SK-N-SH (cell line): Measurements from ENCODE around the gene ZCCHC7. TPM values are rescaled to one million over a fixed set of nuclear protein-coding genes. Genes with fewer than 3 reads are reported as not detected.

Source experiments
- CTCF ChIA-PET: fragments of 300-600, 350-600 bp; formaldehyde crosslinking; extraction: SDS; loops from one replicate; lab custom pipeline; 2021; lab: Yijun Ruan, JAX
- POLR2A ChIA-PET: fragments of 350-600 bp; sonication (Branson Sonifier 250); formaldehyde crosslinking; extraction: SDS; loops from one replicate; lab custom pipeline; 2020; ENCODE audit warnings: antibody characterized with exemption, inconsistent platforms; lab: Yijun Ruan, JAX
- DNase-seq: peaks from one replicate; pipeline ENCODE4 v3.0.0; 2012
- H2AFZ ChIP-seq: fragments of 200-600 bp; sonication (generic); 2 replicates; pipeline ENCODE4 v1.8.1; 2016; ENCODE audit warnings: antibody characterized with exemption, mild to moderate bottlenecking, low read depth
- H3F3A ChIP-seq: fragments of 200-600 bp; sonication (generic); replicated peaks from 2 replicates; pipeline ENCODE3; 2016; ENCODE audit warnings: antibody characterized with exemption, mild to moderate bottlenecking; ENCODE audit not compliant: insufficient read depth
- H3K27ac ChIP-seq, 2 experiments: fragments of 200-500 bp in 1 of 2; fragments of 200-600 bp in 1 of 2; sonication (Bioruptor generic) in 1 of 2; sonication (generic), shearing (Covaris generic) in 1 of 2; 2 replicates each; pipeline versions ENCODE4 v1.5.1 to v1.6.1; 2014 to 2016; ENCODE audit warnings: low read depth in 2 of 2, inconsistent platforms in 1 of 2, low read length in 1 of 2, mild to moderate bottlenecking in 1 of 2, mixed read lengths in 1 of 2
- H3K27me3 ChIP-seq: fragments of 200-600 bp; sonication (generic), shearing (Covaris generic); 2 replicates; pipeline ENCODE4 v1.6.1; 2016; ENCODE audit warnings: mixed run types; ENCODE audit not compliant: insufficient read depth
- H3K36me3 ChIP-seq, 2 experiments: fragments of 200-500 bp in 1 of 2; fragments of 200-600 bp in 1 of 2; sonication (Bioruptor generic) in 1 of 2; sonication (generic) in 1 of 2; replicated peaks in 1 of 2; 2 replicates each; pipeline versions ENCODE3 to v1.5.1; 2014 to 2016; ENCODE audit warnings: low read length in 1 of 2, mild to moderate bottlenecking in 1 of 2; ENCODE audit not compliant: insufficient read depth in 2 of 2, control insufficient read depth in 1 of 2
- H3K4me1 ChIP-seq, 2 experiments: fragments of 200-500 bp in 1 of 2; fragments of 200-600 bp in 1 of 2; sonication (Bioruptor generic) in 1 of 2; sonication (generic), shearing (Covaris generic) in 1 of 2; 2 replicates each; pipeline versions ENCODE4 v1.5.1 to v1.6.1; 2014 to 2016; ENCODE audit warnings: low read depth in 1 of 2, low read length in 1 of 2, mixed run types in 1 of 2; ENCODE audit not compliant: insufficient read depth in 2 of 2, control insufficient read depth in 1 of 2
- H3K4me2 ChIP-seq: fragments of 200-600 bp; sonication (generic), shearing (Covaris generic); 2 replicates; pipeline ENCODE4 v1.6.1; 2017; ENCODE audit warnings: mixed run types
- H3K4me3 ChIP-seq, 2 experiments: fragments of 200-500 bp in 1 of 2; fragments of 200-600 bp in 1 of 2; sonication (Bioruptor generic) in 1 of 2; sonication (generic), shearing (Covaris generic) in 1 of 2; 2 replicates each; pipeline versions ENCODE4 v1.5.1 to v1.8.1; 2014 to 2016; ENCODE audit warnings: low read depth in 2 of 2, inconsistent platforms in 1 of 2, low read length in 1 of 2, mild to moderate bottlenecking in 1 of 2, mixed read lengths in 1 of 2, moderate library complexity in 1 of 2
- H3K79me2 ChIP-seq: fragments of 200-600 bp; sonication (generic); 2 replicates; pipeline ENCODE4 v1.8.1; 2017; ENCODE audit warnings: mild to moderate bottlenecking; ENCODE audit not compliant: insufficient read depth
- H3K9ac ChIP-seq: fragments of 200-600 bp; sonication (generic); 2 replicates; pipeline ENCODE4 v1.6.1; 2017; ENCODE audit warnings: mixed run types
- H3K9me2 ChIP-seq: fragments of 200-600 bp; sonication (generic); 2 replicates; pipeline ENCODE4 v1.6.1; 2017; ENCODE audit warnings: mixed run types
- H3K9me3 ChIP-seq: fragments of 200-600 bp; sonication (generic); 2 replicates; pipeline ENCODE4 v1.6.1; 2017; ENCODE audit warnings: mixed run types, mild to moderate bottlenecking, moderate library complexity
- H4K20me1 ChIP-seq: fragments of 200-600 bp; sonication (generic); 2 replicates; pipeline ENCODE4 v1.6.1; 2017; ENCODE audit warnings: mild to moderate bottlenecking, mixed run types; ENCODE audit not compliant: insufficient read depth
- CTCF ChIP-seq: fragments of 200-600 bp; sonication (generic); IDR thresholded peaks from 2 replicates; pipeline ENCODE4 v1.6.1; 2017; ENCODE audit warnings: antibody characterized with exemption, mild to moderate bottlenecking, moderate library complexity
- ELF1 ChIP-seq: IDR thresholded peaks from 2 replicates; pipeline ENCODE4 v1.4.0; 2012
- JUND ChIP-seq: IDR thresholded peaks from 2 replicates; pipeline ENCODE4 v1.4.0; 2012
- MAX ChIP-seq: IDR thresholded peaks from 2 replicates; pipeline ENCODE4 v1.4.0; 2012; ENCODE audit warnings: low read depth
- MEF2A ChIP-seq: IDR thresholded peaks from 2 replicates; pipeline ENCODE4 v1.4.0; 2012; ENCODE audit warnings: low read depth, borderline replicate concordance
- NFIC ChIP-seq: IDR thresholded peaks from 2 replicates; pipeline ENCODE4 v1.4.0; 2012; ENCODE audit warnings: borderline replicate concordance
- POLR2AphosphoS5 ChIP-seq: IDR thresholded peaks from 2 replicates; pipeline ENCODE4 v1.6.1; 2012; ENCODE audit warnings: low read depth, low read length
- RAD21 ChIP-seq: IDR thresholded peaks from 2 replicates; pipeline ENCODE4 v1.6.1; 2012; ENCODE audit warnings: mild to moderate bottlenecking, low read length
- RCOR1 ChIP-seq: fragments of 150-350 bp; IDR thresholded peaks from 2 replicates; pipeline ENCODE4 v1.6.1; 2017; ENCODE audit warnings: antibody characterized with exemption, low read length
- RXRA ChIP-seq: IDR thresholded peaks from 2 replicates; pipeline ENCODE4 v1.4.0; 2012; ENCODE audit warnings: low read depth, mild to moderate bottlenecking, borderline replicate concordance
- SIN3A ChIP-seq: IDR thresholded peaks from 2 replicates; pipeline ENCODE4 v1.6.1; 2012; ENCODE audit warnings: low read depth, mild to moderate bottlenecking, low read length, moderate library complexity, borderline replicate concordance
- SMC3 ChIP-seq: IDR thresholded peaks from 2 replicates; pipeline ENCODE4 v1.6.1; 2012; ENCODE audit warnings: low read depth, low read length, improper control_type of control experiment
- USF2 ChIP-seq: fragments of 150-350 bp; IDR thresholded peaks from 2 replicates; pipeline ENCODE4 v1.6.1; 2017; ENCODE audit warnings: antibody characterized with exemption, low read length, low read depth, borderline replicate concordance
- YY1 ChIP-seq: IDR thresholded peaks from 2 replicates; pipeline ENCODE4 v1.4.0; 2012; ENCODE audit warnings: low read depth, mild to moderate bottlenecking
- ZBTB33 ChIP-seq: IDR thresholded peaks from 2 replicates; pipeline ENCODE4 v1.4.0; 2012; ENCODE audit warnings: low read depth, borderline replicate concordance
- WGBS: methylation state at CpG from one replicate; pipeline ENCODE4 v1.1.6; 2017; ENCODE audit warnings: low lambda C conversion rate; 5-methylcytosine and 5-hydroxymethylcytosine counted together
- polyA plus RNA-seq, 3 experiments: library from polyadenylated mRNA; depleted of rRNA; stranded (reverse); fragments of >200 nt; gene quantifications; 2 replicates each; pipeline ENCODE4 v1.2.3, GENCODE V29; 2012

Gene ZCCHC7
- polyA plus RNA-seq, 1 of the 3 experiments (the other 2 are of a cell fraction): 12.6 TPM

GRCh38 chr9:37206121-37206620 is 85.8 kb downstream of the ZCCHC7 start:
- Histone ChIP-seq H3K9me2 (no peaks in the 10 kb centered on the region), H3K9me3 (no peaks in the 10 kb centered on the region), H3K4me3 (no peak overlapping the region)
- TF ChIP-seq SMC3 (no peak), YY1 (no peak), ZBTB33 (no peak), SIN3A (no peak), RAD21 (no peak), ELF1 (no peak), POLR2AphosphoS5 (no peak)
- TF ChIP-seq, all 33 proteins: peak for 0
- no peak overlapping the region for H2AFZ ChIP-seq
- H3K9ac ChIP-seq: no peak overlapping the region
- ChIA-PET CTCF (no interaction called here), POLR2A (no interaction called here)
- peaks cover 9% of the 10 kb centered on the region for H3F3A ChIP-seq
- no peak for DNase-seq
- H3K4me2 ChIP-seq: no peak overlapping the region
- no peaks in the 10 kb centered on the region for H4K20me1 ChIP-seq
- peaks cover 0 to 8% of the 10 kb centered on the region in 2 experiments; a peak in 3 of 4 replicates for H3K4me1 ChIP-seq
- no peaks in the 10 kb centered on the region for H3K27me3 ChIP-seq
- peaks cover 52% of the 10 kb centered on the region for H3K79me2 ChIP-seq
- WGBS: 98% methylated on average over 10 of the region's 10 CpGs
- H3K27ac ChIP-seq: no peak overlapping the region
- H3K36me3 ChIP-seq: peaks cover 0 to 19% of the 10 kb centered on the region in 2 experiments

GRCh38 chr9:37209431-37210386 is 89.3 kb downstream of the ZCCHC7 start:
- H4K20me1 ChIP-seq: no peaks in the 10 kb centered on the region
- H3K4me3 ChIP-seq: no peak overlapping the region
- CTCF ChIA-PET: no interaction called here
- no peak overlapping the region for H3K4me2 ChIP-seq
- TF ChIP-seq USF2: no peak
- 0 out of 2 replicates have a peak, but pooled peaks have one; percentile 26 for TF ChIP-seq RAD21
- no peak for TF ChIP-seq NFIC
- TF ChIP-seq MEF2A: no peak
- TF ChIP-seq CTCF: peak; percentile 41
- TF ChIP-seq JUND: no peak
- no peak for TF ChIP-seq RXRA
- TF ChIP-seq ELF1: no peak
- TF ChIP-seq MAX: no peak
- no peak for TF ChIP-seq RCOR1
- no peaks in the 10 kb centered on the region for H3K27me3 ChIP-seq
- no peak for DNase-seq
- H3K4me1 ChIP-seq: peaks cover 0 to 6% of the 10 kb centered on the region in 2 experiments; a peak in 2 of 4 replicates
- H3K36me3 ChIP-seq: peaks cover 3 to 13% of the 10 kb centered on the region in 2 experiments
- POLR2A ChIA-PET: no interaction called here
- no peaks in the 10 kb centered on the region for H3K9me2 ChIP-seq
- no peak overlapping the region for H2AFZ ChIP-seq
- peaks cover 39% of the 10 kb centered on the region for H3K79me2 ChIP-seq
- H3K9ac ChIP-seq: no peak overlapping the region
- H3K9me3 ChIP-seq: no peaks in the 10 kb centered on the region
- peaks cover 3% of the 10 kb centered on the region for H3F3A ChIP-seq
- no peak overlapping the region for H3K27ac ChIP-seq
- WGBS: 41% methylated on average over 2 of the region's 2 CpGs
